AG09319 (cell line): ENCODE data around the gene THSD4.

Experiments used
- DNase-seq: peaks from one replicate; pipeline ENCODE4 v3.0.0-alpha.2; 2010; ENCODE audit warnings: low read depth; ENCODE audit errors: extremely low read depth
- TF ChIP-seq, protein P1 (sequence below): IDR thresholded peaks from 2 replicates; pipeline ENCODE4 v1.5.1; 2011; ENCODE audit warnings: low read depth, mild to moderate bottlenecking, inconsistent platforms, low read length, moderate library complexity

Gene THSD4

DNA sequence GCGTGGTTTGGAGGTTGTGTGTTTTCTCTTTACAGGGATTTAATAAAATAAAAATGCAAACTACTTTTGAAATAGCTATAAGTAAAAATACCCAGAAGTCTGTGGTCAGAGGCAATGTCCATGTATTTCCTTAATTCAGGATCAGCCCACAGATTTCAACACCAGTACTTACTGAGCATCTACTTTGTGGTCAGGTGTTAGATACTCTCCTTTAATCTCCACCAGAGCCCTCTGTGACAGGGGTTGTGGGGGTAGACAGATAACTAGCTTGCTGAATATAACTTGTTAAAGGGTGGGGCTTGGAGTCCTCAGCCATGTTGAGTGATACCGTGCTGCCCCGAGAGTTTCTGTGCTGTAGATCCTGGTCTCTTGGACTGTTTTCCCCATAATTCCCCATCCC lies 451.0 kb downstream of the THSD4 start:
- TF ChIP-seq, protein P1, sequence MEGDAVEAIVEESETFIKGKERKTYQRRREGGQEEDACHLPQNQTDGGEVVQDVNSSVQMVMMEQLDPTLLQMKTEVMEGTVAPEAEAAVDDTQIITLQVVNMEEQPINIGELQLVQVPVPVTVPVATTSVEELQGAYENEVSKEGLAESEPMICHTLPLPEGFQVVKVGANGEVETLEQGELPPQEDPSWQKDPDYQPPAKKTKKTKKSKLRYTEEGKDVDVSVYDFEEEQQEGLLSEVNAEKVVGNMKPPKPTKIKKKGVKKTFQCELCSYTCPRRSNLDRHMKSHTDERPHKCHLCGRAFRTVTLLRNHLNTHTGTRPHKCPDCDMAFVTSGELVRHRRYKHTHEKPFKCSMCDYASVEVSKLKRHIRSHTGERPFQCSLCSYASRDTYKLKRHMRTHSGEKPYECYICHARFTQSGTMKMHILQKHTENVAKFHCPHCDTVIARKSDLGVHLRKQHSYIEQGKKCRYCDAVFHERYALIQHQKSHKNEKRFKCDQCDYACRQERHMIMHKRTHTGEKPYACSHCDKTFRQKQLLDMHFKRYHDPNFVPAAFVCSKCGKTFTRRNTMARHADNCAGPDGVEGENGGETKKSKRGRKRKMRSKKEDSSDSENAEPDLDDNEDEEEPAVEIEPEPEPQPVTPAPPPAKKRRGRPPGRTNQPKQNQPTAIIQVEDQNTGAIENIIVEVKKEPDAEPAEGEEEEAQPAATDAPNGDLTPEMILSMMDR: no peak
- no peak for DNase-seq

DNA sequence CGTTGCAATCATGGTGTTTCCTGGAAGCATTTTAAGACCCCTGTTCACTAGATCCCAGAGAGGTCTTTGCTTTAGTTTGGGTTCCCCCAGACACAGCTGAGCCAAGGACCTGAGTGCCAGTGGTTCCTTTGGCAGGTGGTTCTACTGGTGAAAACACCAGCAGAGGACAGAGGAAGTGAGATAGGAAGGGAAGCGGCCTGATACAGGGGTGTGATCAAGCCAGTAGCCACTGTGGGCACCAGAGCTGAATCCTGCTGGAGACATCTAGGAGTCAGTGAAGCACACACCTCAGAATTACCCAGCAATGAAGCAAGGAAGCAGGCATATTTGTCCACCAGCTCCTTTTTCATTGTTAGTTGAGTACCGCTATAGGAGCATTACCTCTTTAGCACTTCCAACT lies 451.9 kb downstream of the THSD4 start:
- no peak for DNase-seq
- TF ChIP-seq, protein P1: no peak

DNA sequence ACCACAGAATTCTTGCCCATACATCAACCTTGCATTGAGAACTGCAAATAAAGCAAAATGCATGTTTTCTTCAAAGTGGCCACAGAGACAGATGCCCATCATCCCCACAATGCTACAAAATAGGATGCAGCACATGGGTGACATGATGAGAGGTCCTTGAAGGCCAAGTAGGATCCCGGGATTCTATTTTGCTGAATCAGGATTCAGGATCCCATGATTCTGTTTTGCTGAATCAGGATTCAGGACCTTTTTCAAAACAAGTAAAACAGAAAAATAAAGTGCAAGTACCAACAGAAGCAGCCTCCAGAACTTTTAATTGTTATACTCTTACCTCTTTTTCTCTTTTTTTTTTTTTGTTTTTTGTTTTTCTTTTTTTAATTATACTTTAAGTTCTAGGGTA lies 453.0 kb downstream of the THSD4 start:
- DNase-seq: no peak
- TF ChIP-seq, protein P1: no peak

DNA sequence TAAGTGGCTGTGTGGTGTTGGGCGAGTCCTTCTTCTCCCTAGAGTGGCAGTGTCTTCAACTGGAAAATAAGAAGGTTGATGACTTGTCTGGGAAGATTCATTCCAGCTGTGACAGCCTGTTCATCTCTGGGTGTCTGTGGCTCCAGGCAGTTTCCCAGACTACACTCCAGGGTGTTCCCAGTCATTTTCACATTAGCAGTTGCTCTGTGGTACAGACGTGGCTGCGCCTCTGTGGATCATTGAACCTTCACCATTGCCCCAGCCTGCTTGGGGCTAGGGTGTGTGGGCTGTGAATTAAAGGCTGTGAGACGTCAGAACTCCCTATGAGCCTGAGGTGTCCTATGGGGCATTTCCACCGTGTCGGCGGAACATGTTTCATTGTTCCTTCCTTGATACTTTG lies 455.5 kb downstream of the THSD4 start:
- TF ChIP-seq, protein P1: no peak
- no peak for DNase-seq

DNA sequence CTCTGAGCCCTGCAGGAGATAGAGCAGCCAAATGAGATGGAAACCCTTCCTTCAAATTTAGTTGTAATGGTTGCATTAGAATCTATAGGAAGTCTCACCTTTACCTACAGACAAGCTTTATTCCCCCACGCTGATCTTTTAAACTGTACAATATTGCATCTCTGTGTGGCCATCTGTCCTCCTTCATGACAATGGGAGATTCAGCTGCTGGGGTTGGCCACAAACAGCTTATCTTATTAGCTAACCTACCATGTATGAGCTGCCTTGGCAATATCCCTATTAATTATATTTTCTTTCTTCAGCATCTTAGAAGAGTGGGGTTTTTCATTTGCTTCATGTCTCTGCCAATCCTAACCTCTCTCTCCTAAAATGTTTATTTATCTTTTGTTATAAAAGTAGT lies 456.4 kb downstream of the THSD4 start:
- DNase-seq: no peak
- TF ChIP-seq, protein P1: no peak

DNA sequence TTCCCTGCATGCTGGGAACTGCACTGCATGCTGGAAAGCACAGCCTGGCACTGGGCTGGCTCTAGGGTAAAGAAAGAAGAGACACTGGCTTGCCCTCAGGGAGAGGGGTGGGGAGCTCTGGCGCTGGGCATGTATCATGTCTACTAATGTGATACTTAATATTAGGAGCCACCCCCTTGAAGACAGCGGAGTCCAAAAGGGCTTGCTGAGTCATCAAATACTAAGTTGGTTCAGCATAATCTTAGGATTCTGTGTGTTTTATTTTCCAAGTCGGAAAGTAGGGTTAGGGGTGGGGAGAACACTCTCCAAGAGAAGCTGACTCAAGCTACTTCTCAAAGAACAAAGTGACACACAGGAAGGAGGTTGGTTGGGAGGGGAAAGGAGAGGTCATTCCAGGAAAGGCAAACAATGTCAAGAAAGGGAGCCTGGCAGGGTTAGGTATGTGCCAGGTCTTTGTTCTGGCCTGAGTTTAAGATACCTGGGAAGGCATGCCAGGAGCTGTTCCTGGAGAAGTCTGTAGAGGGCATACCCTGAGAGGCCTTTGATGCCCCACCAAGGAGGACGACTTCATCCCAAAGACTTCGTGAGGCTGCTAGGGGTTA lies 457.3 kb downstream of the THSD4 start:
- DNase-seq: no peak
- TF ChIP-seq, protein P1: no peak; the same call in 1 of the 2 replicates

DNA sequence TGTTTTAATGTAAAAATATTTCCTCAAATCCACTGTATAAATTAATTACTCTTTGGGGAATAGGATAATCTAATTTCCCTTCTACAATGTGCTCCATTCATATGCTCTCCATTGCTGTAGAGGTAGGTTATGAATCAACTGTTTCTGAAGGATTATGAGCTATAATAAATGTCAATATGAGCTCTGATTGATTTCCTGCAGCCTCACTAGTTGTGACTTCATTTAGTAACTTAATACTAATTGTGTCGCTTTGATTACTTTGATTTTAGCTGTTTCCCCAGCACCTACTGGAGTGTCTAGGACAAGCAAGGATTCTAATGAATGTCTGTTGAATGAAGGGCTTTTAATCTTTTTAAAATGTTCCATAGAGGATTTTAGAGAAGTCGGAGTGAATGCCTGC lies 458.3 kb downstream of the THSD4 start:
- no peak for DNase-seq
- TF ChIP-seq, protein P1: no peak
